Activated CD4-positive, alpha-beta T cell treated with anti-CD3 and anti-CD28 coated beads for 36 hours (primary cell): ENCODE results near the gene CHFR. TPM values are rescaled to one million over a fixed set of nuclear protein-coding genes. Genes with fewer than 3 reads are reported as not detected.
"Not testable (repeated sequence)": the region's sequence is repeated elsewhere in the genome, so short reads cannot be mapped to it uniquely, and the experiment has no call there.

Experiments used
- ATAC-seq: fragments of 200-7000 bp; cut with Tn5 transposase; one replicate; pipeline ENCODE4 v1.10.0; 2021; ENCODE audit warnings: mild to moderate bottlenecking, moderate library complexity
- CTCF ChIA-PET: fragments of 350-600 bp; sonication (Branson Sonifier 250); formaldehyde crosslinking; loops from one replicate; lab custom pipeline; 2021; ENCODE audit warnings: antibody characterized with exemption; lab: Charles Lee
- POLR2A ChIA-PET: fragments of 350-600 bp; sonication (Branson Sonifier 250); formaldehyde crosslinking; loops from one replicate; lab custom pipeline; 2021; ENCODE audit warnings: antibody characterized with exemption, inconsistent platforms; lab: Charles Lee
- DNase-seq: peaks from one replicate; pipeline ENCODE4 v3.0.0-alpha.2; 2020
- H3K27ac Mint-ChIP-seq: one replicate; pipeline ENCODE4 v1.8.0; 2021; ENCODE audit warnings: mixed read lengths
- H3K27me3 Mint-ChIP-seq: one replicate; pipeline ENCODE4 v1.8.0; 2021; ENCODE audit warnings: mixed read lengths
- H3K36me3 Mint-ChIP-seq: one replicate; pipeline ENCODE4 v1.8.0; 2021; ENCODE audit warnings: low read depth, mixed read lengths
- H3K4me1 Mint-ChIP-seq: one replicate; pipeline ENCODE4 v1.8.0; 2021; ENCODE audit warnings: mixed read lengths
- H3K4me3 Mint-ChIP-seq: one replicate; pipeline ENCODE4 v1.8.0; 2021; ENCODE audit warnings: mild to moderate bottlenecking, moderate library complexity, mixed read lengths
- H3K9me3 Mint-ChIP-seq: one replicate; pipeline ENCODE4 v1.8.0; 2021; ENCODE audit warnings: low read depth, mixed read lengths
- intact Hi-C, 2 experiments: fragments of 100-400 bp; cut with DNase I in 1 of 2; cut with micrococcal nuclease in 1 of 2; formaldehyde crosslinking; loops; one replicate each; pipeline versions ENCODE4 v1.14.2 to v1.15.1; 2022 to 2024; cut with DNase I, micrococcal nuclease
- total RNA-seq, 2 experiments: library from RNA; stranded (reverse); gene quantifications; one replicate each; pipeline ENCODE4 v1.2.3, GENCODE V29; 2021

The CHFR gene
- total RNA-seq, 2 experiments from 2014 or later, result 36.5 to 36.8 TPM

DNA sequence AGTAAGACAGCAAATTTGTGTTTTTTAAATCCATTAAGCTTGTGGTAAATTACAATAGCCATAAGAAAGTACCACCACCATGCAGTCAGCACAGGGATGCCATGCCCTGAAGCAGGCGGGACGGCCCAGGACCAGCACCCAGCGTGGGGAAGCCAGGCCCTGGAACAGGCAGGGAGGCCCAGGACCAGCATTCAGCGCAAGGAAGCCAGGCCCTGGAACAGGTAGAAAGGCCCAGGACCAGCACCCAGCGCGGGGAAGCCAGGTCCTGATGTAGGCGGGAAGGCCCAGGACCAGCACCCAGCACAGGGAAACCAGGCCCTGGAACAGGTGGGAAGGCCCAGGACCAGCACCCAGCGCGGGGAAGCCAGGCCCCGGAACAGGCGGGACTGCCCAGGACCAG, 13.2 kb downstream of the CHFR start:
- intact Hi-C loops, result no loop called here

DNA sequence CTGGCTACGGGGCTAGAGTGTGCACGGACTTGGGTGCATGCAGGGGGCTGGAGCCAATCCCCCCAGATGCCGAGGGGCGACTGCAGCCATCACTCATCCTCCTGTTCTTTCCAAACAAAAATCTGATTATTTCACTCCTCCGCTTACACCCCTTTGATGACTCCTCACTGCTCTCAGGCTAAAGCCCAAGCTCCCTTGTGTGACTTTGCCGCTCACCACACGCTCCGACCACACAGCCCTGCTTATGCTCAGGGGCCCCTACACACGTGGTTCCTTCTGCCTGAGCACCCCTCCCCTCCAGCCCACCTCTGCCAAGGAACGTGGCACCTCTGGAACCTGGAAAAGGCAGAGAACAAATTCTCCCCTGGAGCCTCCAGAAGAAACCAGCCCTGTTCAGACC, 13.7 kb downstream of the CHFR start:
- DNase-seq, result peak; percentile 36
- no peak overlapping the region for H3K4me3 Mint-ChIP-seq
- no peaks in the 10 kb centered on the region for H3K27me3 Mint-ChIP-seq
- intact Hi-C loops, result no loop called here
- no peaks in the 10 kb centered on the region for H3K9me3 Mint-ChIP-seq
- CTCF ChIA-PET, result interaction anchor here (1.3 kb wide), 2 partner anchors 31 to 35 kb away, joined by 4 read pairs; no protein-coding TSS in a partner anchor
- H3K4me1 Mint-ChIP-seq, result peaks cover 18% of the 10 kb centered on the region
- peaks cover 41% of the 10 kb centered on the region for H3K36me3 Mint-ChIP-seq
- POLR2A ChIA-PET, result interaction anchor here (0.7 kb wide), 1 partner anchor 571 kb away, joined by 3 read pairs; no protein-coding TSS in a partner anchor
- peak overlapping the region; percentile 61 for H3K27ac Mint-ChIP-seq
- ATAC-seq, result peak; percentile 50

More for the DNA sequence above, 13.2 kb downstream of the CHFR start:
- Mint-ChIP-seq H3K27ac (peak overlapping the region; percentile 61), H3K4me3 (no peak overlapping the region), H3K4me1 (peaks cover 18% of the 10 kb centered on the region), H3K36me3 (peaks cover 39% of the 10 kb centered on the region), H3K27me3 (no peaks in the 10 kb centered on the region), H3K9me3 (no peaks in the 10 kb centered on the region)
- CTCF ChIA-PET, result interaction anchor here (0.6 to 1.3 kb wide), 3 partner anchors 31 to 85 kb away, joined by 3 to 4 read pairs (median 4); no protein-coding TSS in a partner anchor
- ATAC-seq (no peak), DNase-seq (no peak)
- POLR2A ChIA-PET, result interaction anchor here (0.7 kb wide), 1 partner anchor 571 kb away, joined by 3 read pairs; no protein-coding TSS in a partner anchor

DNA sequence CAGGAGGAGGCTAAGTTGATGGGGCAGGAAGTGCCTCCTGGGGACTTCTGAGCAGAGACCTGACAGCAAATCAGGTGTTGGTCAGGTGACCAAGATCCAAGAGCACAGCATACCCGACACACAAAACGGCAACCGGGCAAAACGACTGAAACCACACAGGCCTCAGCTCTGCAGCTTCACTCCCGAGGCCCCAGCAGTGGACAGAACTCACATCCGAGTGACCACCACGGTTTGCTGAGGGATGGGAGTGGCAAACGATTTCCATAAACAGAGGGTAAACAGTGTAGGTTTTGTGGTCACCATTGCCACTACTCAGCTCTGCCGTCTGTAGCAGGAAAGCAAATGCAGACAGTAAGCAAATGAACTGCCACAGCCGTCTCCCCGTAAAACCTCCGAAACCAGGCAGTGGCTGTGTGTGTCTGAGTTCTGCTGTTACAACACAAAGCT, 14.4 kb downstream of the CHFR start:
- H3K27ac Mint-ChIP-seq, result peak overlapping the region; percentile 34
- DNase-seq (peak; percentile 50), ATAC-seq (peak; percentile 74)
- POLR2A ChIA-PET, result interaction anchor here (0.7 kb wide), 1 partner anchor 105 kb away, joined by 3 read pairs; no protein-coding TSS in a partner anchor
- no peak overlapping the region for H3K4me3 Mint-ChIP-seq
- H3K4me1 Mint-ChIP-seq, result peaks cover 19% of the 10 kb centered on the region
- CTCF ChIA-PET, result interaction anchor here (0.7 to 1.3 kb wide), 3 partner anchors 32 to 50 kb away, joined by 3 to 4 read pairs (median 4); no protein-coding TSS in a partner anchor
- intact Hi-C loops, result no loop called here
- no peaks in the 10 kb centered on the region for H3K27me3 Mint-ChIP-seq
- H3K9me3 Mint-ChIP-seq, result no peaks in the 10 kb centered on the region
- H3K36me3 Mint-ChIP-seq, result peaks cover 42% of the 10 kb centered on the region

DNA sequence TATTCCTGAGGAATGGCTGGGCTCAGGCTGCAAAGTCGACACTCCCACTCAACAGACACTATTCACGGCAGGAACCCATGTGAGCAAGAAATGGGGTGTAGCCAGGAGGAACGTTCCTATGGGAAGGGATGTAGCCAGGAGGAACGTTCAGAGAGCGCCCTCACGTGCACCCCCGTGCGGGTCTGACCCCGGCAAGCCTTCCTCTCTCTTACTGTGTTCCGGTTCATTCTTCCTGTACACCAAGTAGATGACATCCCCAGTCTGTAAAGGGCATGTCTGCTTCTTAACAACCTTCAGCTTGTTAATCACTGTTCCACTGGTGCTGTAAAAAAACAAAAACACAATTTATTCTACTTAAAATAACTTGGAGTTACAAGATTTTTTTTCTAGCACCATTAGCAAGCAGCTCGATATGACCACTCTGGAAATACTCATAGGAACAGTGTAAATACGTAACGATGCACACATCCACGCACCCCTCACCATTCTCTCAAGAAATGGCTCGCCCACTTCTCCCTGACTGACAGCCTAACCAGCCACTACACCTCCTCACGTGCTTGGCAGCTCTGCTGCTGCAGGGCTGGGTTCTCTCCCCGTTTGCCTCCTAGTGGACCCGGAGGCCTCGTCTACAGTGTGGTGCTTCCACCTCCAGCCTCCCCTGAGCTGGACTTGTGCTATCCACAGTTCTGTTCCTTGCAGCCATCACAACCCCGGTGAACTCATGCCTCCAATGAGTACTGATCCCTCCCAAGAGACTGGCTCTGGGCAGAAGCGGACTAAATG, 15.1 kb downstream of the CHFR start:
- peaks cover 25% of the 10 kb centered on the region for H3K4me1 Mint-ChIP-seq
- DNase-seq (no peak), ATAC-seq (peak; percentile 36)
- H3K4me3 Mint-ChIP-seq, result no peak overlapping the region
- ChIA-PET POLR2A (no interaction called here), CTCF (interaction anchor here (0.7 kb wide), 1 partner anchor 49 kb away, joined by 3 read pairs; no protein-coding TSS in a partner anchor)
- H3K36me3 Mint-ChIP-seq, result peaks cover 41% of the 10 kb centered on the region
- H3K27me3 Mint-ChIP-seq, result no peaks in the 10 kb centered on the region
- no peaks in the 10 kb centered on the region for H3K9me3 Mint-ChIP-seq
- intact Hi-C loops, result no loop called here
- H3K27ac Mint-ChIP-seq, result peak overlapping the region; percentile 34

DNA sequence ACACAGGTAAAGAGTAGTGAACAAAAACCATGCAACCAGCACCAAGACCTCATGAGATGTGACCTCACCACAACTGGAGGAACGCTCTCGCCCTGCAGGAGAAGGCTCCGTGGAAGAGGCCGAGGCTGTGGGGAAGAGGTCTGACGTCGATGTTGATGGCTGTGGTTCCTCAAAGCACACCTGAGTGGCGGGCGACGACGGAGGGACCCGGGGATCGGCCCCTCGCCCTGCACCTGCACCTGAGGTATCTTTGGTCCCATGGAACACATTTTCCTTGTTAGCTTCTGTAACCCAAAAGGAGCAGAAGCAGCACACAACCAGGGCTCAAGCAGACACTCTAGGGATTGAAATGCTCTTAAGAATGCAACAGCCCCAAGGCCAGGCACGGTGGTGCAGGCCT, 17.9 kb downstream of the CHFR start:
- intact Hi-C loops, result no loop called here
- DNase-seq (no peak), ATAC-seq (no peak)
- Mint-ChIP-seq H3K4me1 (peaks cover 38% of the 10 kb centered on the region), H3K36me3 (peaks cover 46% of the 10 kb centered on the region), H3K27me3 (no peaks in the 10 kb centered on the region), H3K4me3 (no peak overlapping the region), H3K27ac (no peak overlapping the region), H3K9me3 (no peaks in the 10 kb centered on the region)
- ChIA-PET POLR2A (no interaction called here), CTCF (no interaction called here)

DNA sequence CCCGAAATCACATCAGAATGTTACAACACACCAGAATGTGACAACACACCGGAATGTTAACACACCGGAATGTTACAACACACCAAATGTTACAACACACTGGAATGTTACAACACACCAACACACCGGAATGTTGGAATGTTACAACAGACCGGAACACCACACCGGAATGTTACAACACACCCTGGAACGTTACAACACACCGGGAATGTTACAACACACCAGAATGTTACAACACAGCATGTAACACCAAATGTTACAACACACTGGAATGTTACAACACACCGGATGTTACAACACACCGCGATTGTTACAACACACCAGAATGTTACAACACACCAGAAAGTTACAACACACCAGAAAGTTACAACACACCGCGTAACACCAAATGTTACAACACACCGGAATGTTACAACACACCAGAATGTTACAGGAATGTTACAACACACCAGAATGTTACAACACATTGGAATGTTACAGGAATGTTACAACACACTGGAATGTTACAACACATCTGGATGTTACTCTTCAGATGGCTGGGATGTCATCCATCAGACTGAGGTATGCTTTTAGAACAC, 21.1 kb downstream of the CHFR start:
- no peak overlapping the region for H3K4me3 Mint-ChIP-seq
- peak overlapping the region; percentile 20 for H3K27ac Mint-ChIP-seq
- H3K27me3 Mint-ChIP-seq, result no peaks in the 10 kb centered on the region
- DNase-seq (no peak), ATAC-seq (no peak)
- no peaks in the 10 kb centered on the region for H3K9me3 Mint-ChIP-seq
- ChIA-PET CTCF (no interaction called here), POLR2A (no interaction called here)
- H3K36me3 Mint-ChIP-seq, result peaks cover 39% of the 10 kb centered on the region
- intact Hi-C loops, result no loop called here
- H3K4me1 Mint-ChIP-seq, result peaks cover 20% of the 10 kb centered on the region

DNA sequence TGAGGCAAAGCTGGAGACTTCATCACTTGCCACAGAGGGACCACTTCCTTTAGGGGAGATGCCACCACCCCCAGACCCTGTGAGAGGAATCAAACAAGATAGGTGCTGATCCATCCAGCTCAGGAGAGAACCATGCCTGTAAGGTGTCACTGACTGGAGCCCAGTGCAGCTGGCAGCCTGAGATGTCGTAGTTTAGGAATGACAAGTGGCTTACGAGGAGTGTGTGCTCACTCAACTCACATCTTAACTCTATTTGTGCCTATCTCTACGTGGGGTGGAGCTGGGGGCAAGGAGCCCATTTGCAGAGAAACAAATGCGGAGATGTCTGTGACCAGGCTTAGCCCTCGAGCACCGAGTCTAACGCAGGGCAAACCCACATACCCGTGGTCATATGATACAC, 25.8 kb downstream of the CHFR start:
- ChIA-PET CTCF (no interaction called here), POLR2A (no interaction called here)
- peaks cover 6% of the 10 kb centered on the region for H3K4me1 Mint-ChIP-seq
- H3K27ac Mint-ChIP-seq, result peak overlapping the region; percentile 25
- H3K36me3 Mint-ChIP-seq, result peaks cover 42% of the 10 kb centered on the region
- no peaks in the 10 kb centered on the region for H3K27me3 Mint-ChIP-seq
- ATAC-seq, result no peak
- intact Hi-C loops, result no loop called here
- H3K4me3 Mint-ChIP-seq, result no peak overlapping the region
- no peak for DNase-seq
- H3K9me3 Mint-ChIP-seq, result no peaks in the 10 kb centered on the region

DNA sequence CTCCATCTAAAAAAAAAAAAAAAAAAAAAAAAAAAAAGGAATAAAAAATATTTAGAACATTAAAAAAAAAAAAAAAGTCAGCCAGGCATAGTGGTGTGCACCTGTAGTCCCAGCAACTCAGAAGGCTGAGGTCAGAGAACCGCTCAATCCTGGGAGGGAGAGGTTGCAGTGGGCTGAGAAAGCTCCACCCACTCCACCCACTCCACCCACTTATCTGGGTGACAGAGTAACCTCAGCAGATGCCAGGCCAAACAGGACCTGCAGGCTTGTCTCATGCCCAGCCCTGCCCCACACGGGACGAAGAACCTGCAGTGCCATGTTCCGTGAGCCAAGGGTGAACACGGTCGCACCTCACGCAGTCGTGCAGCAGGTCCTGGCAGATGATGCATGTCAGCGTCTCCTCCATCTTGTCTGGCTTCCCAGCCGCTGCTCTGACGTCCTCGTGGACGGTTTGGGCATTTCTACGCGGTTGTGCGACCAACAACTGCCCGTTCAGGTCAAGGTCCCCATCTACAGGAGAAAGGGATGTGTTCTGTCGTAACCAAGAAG, 28.6 kb downstream of the CHFR start:
- no peak overlapping the region for H3K4me3 Mint-ChIP-seq
- ChIA-PET CTCF (no interaction called here), POLR2A (no interaction called here)
- H3K9me3 Mint-ChIP-seq, result no peaks in the 10 kb centered on the region
- H3K27me3 Mint-ChIP-seq, result no peaks in the 10 kb centered on the region
- ATAC-seq, result no peak
- no peak for DNase-seq
- peaks cover 51% of the 10 kb centered on the region for H3K36me3 Mint-ChIP-seq
- no peaks in the 10 kb centered on the region for H3K4me1 Mint-ChIP-seq
- intact Hi-C loops, result no loop called here
- no peak overlapping the region for H3K27ac Mint-ChIP-seq

DNA sequence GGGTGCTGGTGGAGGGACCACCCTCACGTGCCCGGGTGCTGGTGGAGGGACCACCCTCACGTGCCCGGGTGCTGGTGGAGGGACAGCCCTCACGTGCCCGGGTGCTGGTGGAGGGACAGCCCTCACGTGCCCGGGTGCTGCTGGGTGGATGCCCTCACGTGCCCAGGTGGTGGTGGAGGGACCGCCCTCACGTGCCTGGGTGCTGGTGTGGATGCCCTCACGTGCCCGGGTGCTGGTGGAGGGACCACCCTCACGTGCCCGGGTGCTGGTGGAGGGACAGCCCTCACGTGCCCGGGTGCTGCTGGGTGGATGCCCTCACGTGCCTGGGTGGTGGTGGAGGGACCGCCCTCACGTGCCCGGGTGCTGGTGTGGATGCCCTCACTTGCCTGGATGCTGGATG, 30.4 kb downstream of the CHFR start:
- ATAC-seq, H3K4me1 Mint-ChIP-seq, H3K27ac Mint-ChIP-seq, H3K9me3 Mint-ChIP-seq, CTCF ChIA-PET, POLR2A ChIA-PET, H3K27me3 Mint-ChIP-seq, H3K4me3 Mint-ChIP-seq, DNase-seq, intact Hi-C loops: not testable (repeated sequence)
- peaks cover 57% of the 10 kb centered on the region for H3K36me3 Mint-ChIP-seq

DNA sequence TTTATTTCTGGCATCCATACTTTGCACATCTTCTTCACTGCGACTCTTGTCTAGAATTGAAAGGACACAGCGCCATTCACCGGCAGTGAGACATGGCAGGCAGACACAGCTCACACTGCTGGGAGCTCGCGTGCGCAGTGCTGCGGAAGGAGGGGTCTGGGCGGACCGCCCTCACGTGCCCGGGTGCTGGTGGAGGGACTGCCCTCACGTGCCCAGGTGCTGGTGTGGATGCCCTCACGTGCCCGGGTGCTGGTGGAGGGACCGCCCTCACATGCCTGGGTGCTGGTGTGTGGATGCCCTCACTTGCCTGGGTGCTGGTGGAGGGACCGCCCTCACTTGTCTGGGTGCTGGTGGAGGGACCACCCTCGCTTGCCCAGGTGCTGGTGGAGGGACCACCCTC, 30.8 kb downstream of the CHFR start:
- Mint-ChIP-seq H3K4me1 (no peaks in the 10 kb centered on the region), H3K27me3 (no peaks in the 10 kb centered on the region), H3K9me3 (no peaks in the 10 kb centered on the region), H3K36me3 (peaks cover 56% of the 10 kb centered on the region), H3K4me3 (no peak overlapping the region), H3K27ac (no peak overlapping the region)
- ATAC-seq, result no peak
- intact Hi-C loops, result no loop called here
- CTCF ChIA-PET, result no interaction called here
- POLR2A ChIA-PET, result no interaction called here
- no peak for DNase-seq

DNA sequence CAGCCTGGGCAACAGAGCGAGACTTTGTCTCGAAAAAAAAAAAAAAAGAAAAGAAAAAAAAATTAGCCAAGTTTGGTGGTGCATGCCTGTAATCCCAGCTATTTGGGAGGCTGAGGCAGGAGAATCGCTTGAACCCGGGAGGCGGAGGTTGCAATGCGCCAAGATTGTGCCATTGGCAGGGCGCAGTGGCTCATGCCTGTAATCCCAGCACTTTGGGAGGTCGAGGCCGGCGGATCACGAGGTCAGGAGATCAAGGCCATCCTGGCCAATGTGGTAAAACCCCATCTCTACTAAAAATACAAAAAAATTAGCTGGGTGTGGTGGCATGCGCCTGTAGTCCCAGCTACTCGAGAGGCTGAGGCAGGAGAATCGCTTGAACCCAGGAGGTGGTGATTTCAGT, 32.2 kb downstream of the CHFR start:
- H3K36me3 Mint-ChIP-seq, result peaks cover 55% of the 10 kb centered on the region
- H3K27ac Mint-ChIP-seq, H3K27me3 Mint-ChIP-seq, intact Hi-C loops, H3K4me3 Mint-ChIP-seq, DNase-seq, ATAC-seq, H3K9me3 Mint-ChIP-seq, POLR2A ChIA-PET, H3K4me1 Mint-ChIP-seq, CTCF ChIA-PET: not testable (repeated sequence)
